ENCODE results near the gene SEC62. TPM values are rescaled to one million over a fixed set of nuclear protein-coding genes. Genes with fewer than 3 reads are reported as not detected.

The SEC62 gene
- total RNA-seq, 4 donors from 2014 or later = 90.9 to 124 (median 104) TPM

DNA sequence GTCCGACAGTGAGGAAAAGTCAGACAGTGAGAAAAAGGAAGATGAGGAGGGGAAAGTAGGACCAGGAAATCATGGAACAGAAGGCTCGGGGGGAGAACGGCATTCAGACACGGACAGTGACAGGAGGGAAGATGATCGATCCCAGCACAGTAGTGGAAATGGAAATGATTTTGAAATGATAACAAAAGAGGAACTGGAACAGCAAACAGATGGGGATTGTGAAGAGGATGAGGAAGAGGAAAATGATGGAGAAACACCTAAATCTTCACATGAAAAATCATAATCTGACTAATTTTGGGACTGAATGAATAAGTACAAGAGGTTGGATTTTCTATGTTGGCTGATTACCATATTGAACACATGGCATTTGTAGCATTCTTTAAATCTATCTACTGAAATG lies 26.2 kb downstream of the SEC62 start:
- 88% methylated on average over 5 of the region's 5 CpGs for WGBS, 2 donors
- no peaks in the 10 kb centered on the region for H3K27me3 ChIP-seq
- DNase-seq = no peak
- intact Hi-C loops (cut with DNase I) = no loop called here
- no peaks in the 10 kb centered on the region for H3K4me1 ChIP-seq
- no peaks in the 10 kb centered on the region for H3K9me3 ChIP-seq
- H3K4me3 ChIP-seq (replicated peaks in 1 of 3) = no peak overlapping the region
- TF ChIP-seq, protein P1, sequence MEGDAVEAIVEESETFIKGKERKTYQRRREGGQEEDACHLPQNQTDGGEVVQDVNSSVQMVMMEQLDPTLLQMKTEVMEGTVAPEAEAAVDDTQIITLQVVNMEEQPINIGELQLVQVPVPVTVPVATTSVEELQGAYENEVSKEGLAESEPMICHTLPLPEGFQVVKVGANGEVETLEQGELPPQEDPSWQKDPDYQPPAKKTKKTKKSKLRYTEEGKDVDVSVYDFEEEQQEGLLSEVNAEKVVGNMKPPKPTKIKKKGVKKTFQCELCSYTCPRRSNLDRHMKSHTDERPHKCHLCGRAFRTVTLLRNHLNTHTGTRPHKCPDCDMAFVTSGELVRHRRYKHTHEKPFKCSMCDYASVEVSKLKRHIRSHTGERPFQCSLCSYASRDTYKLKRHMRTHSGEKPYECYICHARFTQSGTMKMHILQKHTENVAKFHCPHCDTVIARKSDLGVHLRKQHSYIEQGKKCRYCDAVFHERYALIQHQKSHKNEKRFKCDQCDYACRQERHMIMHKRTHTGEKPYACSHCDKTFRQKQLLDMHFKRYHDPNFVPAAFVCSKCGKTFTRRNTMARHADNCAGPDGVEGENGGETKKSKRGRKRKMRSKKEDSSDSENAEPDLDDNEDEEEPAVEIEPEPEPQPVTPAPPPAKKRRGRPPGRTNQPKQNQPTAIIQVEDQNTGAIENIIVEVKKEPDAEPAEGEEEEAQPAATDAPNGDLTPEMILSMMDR (IDR thresholded peaks at IDR 0.05) = no peak
- TF ChIP-seq POLR2A (IDR thresholded peaks at IDR 0.05) = no peak
- H3K27ac ChIP-seq = no peak overlapping the region
- H3K36me3 ChIP-seq = peaks cover 26 to 38% of the 10 kb centered on the region in 2 donors

DNA sequence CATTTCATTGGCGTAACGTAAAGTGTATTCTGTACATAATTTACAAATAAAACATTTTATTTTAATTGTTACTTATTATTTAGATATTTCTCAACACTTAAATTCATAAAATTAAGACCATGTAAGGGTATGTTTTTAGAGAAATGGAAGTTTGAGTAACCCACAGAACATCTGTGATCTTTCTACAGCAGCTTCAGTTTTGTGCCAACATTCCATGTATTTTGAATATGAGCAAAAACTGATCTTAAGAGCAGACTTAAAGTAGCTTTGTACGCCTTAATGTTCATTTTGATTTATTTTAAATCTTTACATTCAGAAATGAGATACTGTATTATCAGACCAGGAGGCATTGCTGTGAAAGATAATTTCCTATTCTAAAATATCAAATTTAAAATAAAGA lies 27.2 kb downstream of the SEC62 start:
- Histone ChIP-seq H3K4me1 (no peaks in the 10 kb centered on the region), H3K27me3 (no peaks in the 10 kb centered on the region), H3K36me3 (peaks cover 17 to 36% of the 10 kb centered on the region in 2 donors), H3K9me3 (no peaks in the 10 kb centered on the region), H3K4me3 (replicated peaks in 1 of 3) (no peak overlapping the region), H3K27ac (no peak overlapping the region)
- no peak for DNase-seq
- TF ChIP-seq, protein P1 (IDR thresholded peaks at IDR 0.05) = no peak
- no peak for TF ChIP-seq POLR2A (IDR thresholded peaks at IDR 0.05)
- intact Hi-C loops (cut with DNase I) = no loop called here
- 95 to 97% methylated on average over 3 of the region's 3 CpGs for WGBS, 2 donors

- no peak overlapping the region for H3K4me3 ChIP-seq (replicated peaks in 1 of 3)
- peaks cover 12 to 23% of the 10 kb centered on the region in 2 donors for H3K36me3 ChIP-seq
- H3K4me1 ChIP-seq = no peaks in the 10 kb centered on the region
- WGBS, 2 donors = 99% methylated on average over 2 of the region's 2 CpGs
- TF ChIP-seq POLR2A (IDR thresholded peaks at IDR 0.05) = no peak
- TF ChIP-seq, protein P1 (IDR thresholded peaks at IDR 0.05) = no peak
- H3K27ac ChIP-seq = no peak overlapping the region
- intact Hi-C loops (cut with DNase I) = no loop called here
- no peaks in the 10 kb centered on the region for H3K9me3 ChIP-seq
- DNase-seq = no peak
- no peaks in the 10 kb centered on the region for H3K27me3 ChIP-seq
These were observed 29.5 kb downstream of the SEC62 start for GRCh38 chr3:169996063-169996462.

GRCh38 chr3:169998668-169999131 lies 32.1 kb downstream of the SEC62 start:
- TF ChIP-seq POLR2A (IDR thresholded peaks at IDR 0.05) = no peak
- TF ChIP-seq, protein P1 (IDR thresholded peaks at IDR 0.05) = no peak
- intact Hi-C loops (cut with DNase I) = no loop called here
- DNase-seq = no peak

GRCh38 chr3:169999433-169999832 lies 32.8 kb downstream of the SEC62 start:
- Histone ChIP-seq H3K27ac (no peak overlapping the region), H3K36me3 (peaks cover 0 to 6% of the 10 kb centered on the region in 2 donors), H3K27me3 (no peaks in the 10 kb centered on the region), H3K9me3 (no peaks in the 10 kb centered on the region), H3K4me3 (replicated peaks in 1 of 3) (no peak overlapping the region), H3K4me1 (no peaks in the 10 kb centered on the region)
- intact Hi-C loops (cut with DNase I) = no loop called here
- WGBS, 2 donors = 89 to 98% methylated on average over 1 of the region's 1 CpG
- TF ChIP-seq, protein P1 (IDR thresholded peaks at IDR 0.05) = no peak
- TF ChIP-seq POLR2A (IDR thresholded peaks at IDR 0.05) = no peak
- no peak for DNase-seq

More at GRCh38 chr3:169998668-169999131, 32.1 kb downstream of the SEC62 start:
- H3K4me3 ChIP-seq (replicated peaks in 1 of 3) = no peak overlapping the region
- H3K27me3 ChIP-seq = no peaks in the 10 kb centered on the region
- H3K9me3 ChIP-seq = no peaks in the 10 kb centered on the region
- peaks cover 0 to 10% of the 10 kb centered on the region in 2 donors for H3K36me3 ChIP-seq
- no peak overlapping the region for H3K27ac ChIP-seq
- no peaks in the 10 kb centered on the region for H3K4me1 ChIP-seq
- 69 to 73% methylated on average over 2 of the region's 2 CpGs for WGBS, 2 donors
